Lower leg skin (tissue), 3 donors: Measurements from ENCODE around the gene BGN.

Experiments used
- CTCF ChIP-seq, 3 donors: fragments of 450-650 bp; IDR thresholded peaks; one replicate each; pipeline ENCODE4 v1.5.1; 2016; ENCODE audit warnings: antibody characterized with exemption in 3 of 3, mild to moderate bottlenecking in 3 of 3, moderate library complexity in 2 of 3
- POLR2A ChIP-seq, 2 donors: fragments of 450-650 bp; IDR thresholded peaks; one replicate each; pipeline ENCODE4 v1.6.1; 2016 to 2017; ENCODE audit warnings: antibody characterized with exemption in 2 of 2, mild to moderate bottlenecking in 1 of 2, moderate library complexity in 1 of 2

GRCh38 chrX:153538424-153538823, 43.6 kb downstream of the BGN start:
- no peak for TF ChIP-seq CTCF (IDR thresholded peaks at IDR 0.05)
- TF ChIP-seq POLR2A (IDR thresholded peaks at IDR 0.05) = no peak
